KOPT-K1 (cell line): ENCODE data around the gene MCFD2.

Source experiments
- H3K27ac ChIP-seq: fragments of 200-600 bp; sonication (generic); 2 replicates; pipeline ENCODE4 v1.5.1; 2016; ENCODE audit warnings: antibody characterized with exemption, mild to moderate bottlenecking, low read depth, low read length; ENCODE audit not compliant: poor library complexity, severe bottlenecking
- H3K36me3 ChIP-seq: fragments of 200-600 bp; sonication (generic); 2 replicates; pipeline ENCODE4 v1.5.1; 2017; ENCODE audit warnings: antibody characterized with exemption, mild to moderate bottlenecking, low read length, moderate library complexity; ENCODE audit not compliant: insufficient read depth
- H3K9me3 ChIP-seq: fragments of 200-600 bp; sonication (generic); 2 replicates; pipeline ENCODE4 v1.5.1; 2017; ENCODE audit warnings: antibody characterized with exemption, low read length, mild to moderate bottlenecking; ENCODE audit not compliant: insufficient read depth, poor library complexity, severe bottlenecking

MCFD2 gene

DNA sequence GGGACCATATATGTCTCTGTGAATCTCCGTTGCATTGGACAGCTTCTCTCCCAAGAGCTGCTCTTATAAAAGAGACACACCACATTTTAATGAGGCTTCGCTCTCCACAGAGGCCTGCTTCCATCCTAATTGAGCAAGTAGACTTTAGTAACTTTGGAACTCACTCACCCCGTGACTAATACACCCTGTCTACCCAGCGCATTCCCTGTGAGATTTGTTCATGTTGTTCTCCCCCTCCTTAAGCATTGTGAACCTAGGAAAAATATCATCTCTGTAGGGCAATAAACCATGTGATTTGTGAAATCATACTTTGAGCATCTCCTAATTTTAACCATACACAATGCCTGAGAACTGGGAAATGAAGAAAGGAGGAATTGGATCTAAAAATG lies 56.9 kb downstream of the MCFD2 start:
- Histone ChIP-seq H3K27ac (no peak overlapping the region), H3K36me3 (no peaks in the 10 kb centered on the region), H3K9me3 (no peaks in the 10 kb centered on the region)

DNA sequence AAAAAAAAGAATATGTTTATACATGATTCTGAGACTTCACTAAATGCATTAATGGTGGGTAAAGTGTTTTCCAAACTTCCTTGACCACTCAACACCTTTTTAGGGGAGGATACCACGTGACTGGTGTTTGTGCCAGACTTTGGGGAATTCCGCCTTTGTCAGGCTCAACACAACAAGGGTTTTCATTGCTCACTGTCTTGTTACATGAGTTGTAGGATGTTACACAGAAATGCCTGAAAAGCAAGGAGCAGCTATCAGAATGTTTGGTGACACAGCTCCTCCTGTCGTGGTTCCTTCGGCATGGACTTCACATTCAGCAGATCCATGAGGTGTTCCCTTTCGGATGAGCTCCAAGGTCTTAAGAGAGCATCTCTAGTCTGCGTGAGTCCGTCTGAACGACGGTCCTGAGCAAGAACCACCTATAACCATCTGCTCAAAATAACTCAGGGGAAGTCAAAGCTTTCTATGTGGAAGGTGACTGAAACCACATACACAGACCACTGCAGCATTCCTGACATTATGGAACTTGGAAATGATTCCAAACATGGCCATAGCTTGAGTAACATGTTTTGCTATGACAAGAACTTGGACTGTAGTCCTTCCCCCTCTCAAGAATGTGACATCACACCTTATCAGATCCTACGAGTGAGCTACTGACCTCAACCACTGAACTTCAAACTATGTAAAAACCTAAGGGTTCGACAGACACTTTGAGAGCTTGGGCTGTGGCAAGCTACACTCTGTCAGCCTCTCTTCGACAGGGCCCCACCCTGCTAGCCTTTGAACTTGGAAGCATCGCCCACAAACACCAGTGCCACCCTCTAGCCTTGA lies 57.5 kb downstream of the MCFD2 start:
- no peaks in the 10 kb centered on the region for H3K36me3 ChIP-seq
- H3K27ac ChIP-seq = no peak overlapping the region
- no peaks in the 10 kb centered on the region for H3K9me3 ChIP-seq

DNA sequence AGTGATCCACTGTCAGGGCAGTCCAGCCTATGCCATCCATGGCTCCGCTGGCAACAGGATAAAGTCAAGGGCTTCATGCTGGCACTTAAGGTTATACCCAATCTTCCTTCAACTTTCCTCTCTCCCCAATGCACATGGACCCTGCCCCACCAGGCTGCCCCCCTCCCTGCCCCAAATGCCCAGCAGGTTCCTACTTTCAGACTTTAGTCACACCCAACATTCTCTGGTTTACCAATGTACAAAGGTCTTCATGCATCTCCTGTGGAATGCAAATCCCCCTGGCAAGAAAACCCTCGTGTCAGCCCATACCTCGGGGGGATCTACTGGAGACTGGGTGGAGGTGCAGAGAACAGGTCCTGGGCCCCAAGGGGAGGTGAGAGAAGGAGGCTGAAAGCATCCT lies 59.3 kb downstream of the MCFD2 start:
- Histone ChIP-seq H3K9me3 (no peaks in the 10 kb centered on the region), H3K36me3 (no peaks in the 10 kb centered on the region), H3K27ac (no peak overlapping the region)

DNA sequence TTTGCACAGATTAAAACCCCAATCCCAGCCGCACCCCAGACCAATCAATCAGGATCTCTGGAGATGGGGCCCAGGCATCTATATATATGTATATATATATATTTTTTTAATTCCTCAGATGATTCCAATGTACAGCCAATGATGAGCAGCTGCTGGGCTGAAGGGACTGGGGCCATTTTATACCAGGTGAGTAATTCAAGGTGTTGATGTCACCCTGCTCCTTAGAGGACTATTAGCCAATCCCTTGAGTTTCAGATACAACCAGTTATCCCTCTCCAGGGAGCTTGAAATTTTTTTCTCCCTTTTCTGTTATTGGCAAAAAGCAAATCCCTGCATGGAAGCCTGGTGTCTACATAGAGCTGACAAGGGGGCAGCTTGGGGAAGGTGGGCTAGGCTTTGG lies 59.8 kb downstream of the MCFD2 start:
- H3K36me3 ChIP-seq = no peaks in the 10 kb centered on the region
- no peak overlapping the region for H3K27ac ChIP-seq
- no peaks in the 10 kb centered on the region for H3K9me3 ChIP-seq

DNA sequence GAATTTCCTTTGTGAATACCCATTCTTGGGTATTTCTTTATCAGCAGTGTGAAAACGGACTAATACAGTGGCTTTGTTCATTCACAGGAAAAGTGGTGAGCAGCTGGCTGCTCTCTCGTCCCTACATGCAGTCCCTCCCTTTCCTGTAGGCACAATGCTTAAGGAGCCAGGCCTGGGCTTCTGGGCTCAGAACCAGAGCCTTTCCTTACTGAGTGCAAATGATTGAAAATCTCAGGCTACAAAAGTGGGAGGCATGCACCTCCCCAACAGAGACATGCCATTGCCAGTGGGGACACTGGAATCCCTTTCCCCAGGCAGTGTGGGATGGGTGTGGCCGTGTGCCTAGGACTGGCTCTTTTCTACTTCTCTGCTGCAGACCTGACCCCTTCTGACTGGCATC lies 61.3 kb downstream of the MCFD2 start:
- Histone ChIP-seq H3K27ac (no peak overlapping the region), H3K36me3 (no peaks in the 10 kb centered on the region), H3K9me3 (no peaks in the 10 kb centered on the region)

DNA sequence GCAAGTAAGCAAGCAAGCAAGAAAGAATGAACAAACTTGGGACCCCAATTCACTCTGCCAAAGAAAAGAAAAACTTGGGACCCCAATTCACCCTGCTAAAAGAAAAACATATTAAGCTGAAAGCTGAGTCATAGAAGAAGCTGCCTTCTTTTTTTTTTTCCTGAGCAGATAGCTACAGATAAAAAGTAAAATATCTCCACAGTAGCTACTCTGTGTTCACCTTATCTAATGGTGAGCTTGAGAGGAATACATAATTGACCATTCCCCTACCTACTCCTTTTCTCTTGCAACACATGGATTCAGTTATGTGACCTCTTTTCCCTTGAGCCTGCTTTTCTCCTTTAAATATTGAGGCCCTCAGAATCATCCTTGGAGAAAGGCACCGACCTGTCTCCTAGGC lies 63.0 kb downstream of the MCFD2 start:
- Histone ChIP-seq H3K36me3 (no peaks in the 10 kb centered on the region), H3K27ac (no peak overlapping the region), H3K9me3 (no peaks in the 10 kb centered on the region)

DNA sequence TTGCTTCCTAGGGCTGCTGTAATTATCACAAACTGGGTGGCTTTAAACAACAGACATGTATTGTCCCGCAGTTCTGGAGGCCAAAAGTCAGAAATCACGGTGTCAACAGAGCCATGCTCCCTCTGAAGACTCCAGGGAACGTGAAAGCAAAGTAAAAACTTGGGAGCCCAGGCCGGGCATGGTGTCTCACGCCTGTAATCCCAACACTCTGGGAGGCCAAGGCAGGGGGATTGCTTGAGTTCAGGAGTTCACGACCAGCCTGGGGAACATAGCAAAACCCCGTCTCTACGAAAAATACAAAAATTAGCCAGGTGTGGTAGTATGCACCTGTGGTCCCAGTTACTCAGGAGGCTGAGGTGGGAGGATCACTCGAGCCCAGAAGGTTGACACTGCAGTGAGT lies 63.5 kb downstream of the MCFD2 start:
- Histone ChIP-seq H3K27ac (no peak overlapping the region), H3K9me3 (no peaks in the 10 kb centered on the region)

More for the DNA sequence above, 63.5 kb downstream of the MCFD2 start:
- no peaks in the 10 kb centered on the region for H3K36me3 ChIP-seq
